Duodenal mucosa (tissue), 2 donors: ENCODE measurements around the gene MMP15.
"Not testable (repeated sequence)": the region's sequence is repeated elsewhere in the genome, so short reads cannot be mapped to it uniquely, and the experiment has no call there.

ENCODE experiments used
- H3K27ac ChIP-seq: one replicate; pipeline ENCODE4 v1.7.0; 2013; ENCODE audit warnings: low read depth, low read length
- H3K27me3 ChIP-seq, 2 donors: one replicate each; pipeline ENCODE4 v1.7.0; 2013; ENCODE audit warnings: low read length in 2 of 2, control low read depth in 1 of 2; ENCODE audit not compliant: insufficient read depth in 2 of 2, control insufficient read depth in 1 of 2
- H3K36me3 ChIP-seq, 2 donors: one replicate each; pipeline ENCODE4 v1.7.0; 2013; ENCODE audit warnings: low read length in 2 of 2, control low read depth in 1 of 2; ENCODE audit not compliant: insufficient read depth in 2 of 2, control insufficient read depth in 1 of 2
- H3K4me1 ChIP-seq, 2 donors: one replicate each; pipeline ENCODE4 v1.7.0; 2013; ENCODE audit warnings: low read length in 2 of 2, control low read depth in 1 of 2; ENCODE audit not compliant: insufficient read depth in 2 of 2, control insufficient read depth in 1 of 2
- H3K4me3 ChIP-seq, 2 donors: one replicate each; pipeline ENCODE4 v1.7.0; 2013; ENCODE audit warnings: low read length in 2 of 2, low read depth in 1 of 2
- H3K9ac ChIP-seq, 2 donors: one replicate each; pipeline ENCODE4 v1.7.0; 2013; ENCODE audit warnings: low read length in 2 of 2, low read depth in 1 of 2
- H3K9me3 ChIP-seq, 2 donors: one replicate each; pipeline ENCODE4 v1.7.0; 2013; ENCODE audit warnings: low read length in 2 of 2, control low read depth in 1 of 2; ENCODE audit not compliant: control insufficient read depth in 1 of 2

MMP15 gene

DNA sequence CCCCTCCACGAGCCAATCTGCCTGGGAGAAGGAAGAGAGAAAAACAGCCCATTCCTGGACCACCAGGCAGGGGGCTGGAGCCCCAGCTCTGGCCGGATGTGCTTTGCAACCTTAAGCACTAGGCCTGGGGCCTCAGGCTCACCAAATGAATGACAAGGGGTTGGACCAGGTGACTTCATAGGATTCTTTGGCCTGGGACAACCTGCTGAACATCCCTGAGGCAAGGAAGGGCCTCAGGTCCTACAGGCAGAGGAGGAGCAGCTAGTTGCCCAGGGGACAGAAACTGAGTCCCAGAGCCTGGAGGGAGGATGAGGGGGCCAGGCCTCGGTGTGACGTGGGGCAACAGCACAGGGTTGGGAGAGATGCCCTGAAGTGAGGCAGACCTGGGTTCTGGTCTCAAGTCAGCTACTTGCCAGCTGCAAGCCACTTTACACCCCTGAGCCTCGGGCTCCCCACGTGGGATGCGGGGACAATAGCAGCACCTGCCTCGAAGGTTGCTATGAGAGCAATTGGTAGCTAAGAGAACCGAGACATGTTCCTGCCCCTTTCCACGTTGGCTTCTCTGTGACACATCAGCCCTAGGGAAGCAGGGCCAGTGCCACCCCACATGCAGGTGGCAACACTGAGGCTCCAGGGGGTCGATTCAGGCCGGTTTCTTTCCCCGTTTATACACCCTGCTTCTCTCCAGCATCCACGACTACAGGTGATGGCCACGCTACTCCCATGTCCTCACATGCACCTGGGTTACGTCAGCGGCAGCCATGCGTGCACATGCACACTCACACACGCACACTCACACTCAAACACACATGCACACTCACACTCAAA is 61.0 kb downstream of the MMP15 start:
- Histone ChIP-seq H3K27me3 (no peaks in the 10 kb centered on the region), H3K9ac (no peak overlapping the region), H3K9me3 (no peaks in the 10 kb centered on the region), H3K4me3 (no peak overlapping the region), H3K36me3 (no peaks in the 10 kb centered on the region), H3K27ac (no peak overlapping the region), H3K4me1 (no peaks in the 10 kb centered on the region)

DNA sequence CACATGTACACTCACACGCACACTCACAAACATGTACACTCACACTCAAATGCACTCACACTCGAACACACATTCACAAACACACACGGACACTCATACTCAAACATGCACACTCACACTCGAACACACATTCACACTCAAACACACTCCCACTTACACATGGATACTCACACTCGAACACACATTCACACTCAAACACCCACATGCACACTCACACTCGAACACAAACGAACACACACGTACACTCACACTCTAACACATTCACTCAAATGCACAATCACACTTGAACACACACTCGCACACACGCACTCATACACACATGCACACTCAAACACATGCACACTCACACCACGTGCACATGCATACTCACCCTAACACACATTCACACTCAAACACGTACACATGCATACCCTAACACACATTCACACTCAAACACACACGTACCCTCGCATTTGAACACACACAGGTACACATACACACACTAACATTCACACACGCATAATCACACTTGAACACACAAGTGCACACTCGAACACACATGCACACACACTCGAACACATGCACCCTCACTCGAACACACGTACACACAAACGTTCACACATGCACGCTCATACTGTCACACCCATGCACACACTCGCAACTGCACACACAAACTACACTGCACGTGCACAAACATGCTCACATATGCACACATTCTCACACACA is 61.8 kb downstream of the MMP15 start:
- no peaks in the 10 kb centered on the region for H3K27me3 ChIP-seq
- H3K36me3 ChIP-seq: no peaks in the 10 kb centered on the region
- H3K27ac ChIP-seq: no peak overlapping the region
- no peak overlapping the region for H3K4me3 ChIP-seq
- H3K9ac ChIP-seq: no peak overlapping the region
- H3K9me3 ChIP-seq: no peaks in the 10 kb centered on the region
- H3K4me1 ChIP-seq: no peaks in the 10 kb centered on the region

DNA sequence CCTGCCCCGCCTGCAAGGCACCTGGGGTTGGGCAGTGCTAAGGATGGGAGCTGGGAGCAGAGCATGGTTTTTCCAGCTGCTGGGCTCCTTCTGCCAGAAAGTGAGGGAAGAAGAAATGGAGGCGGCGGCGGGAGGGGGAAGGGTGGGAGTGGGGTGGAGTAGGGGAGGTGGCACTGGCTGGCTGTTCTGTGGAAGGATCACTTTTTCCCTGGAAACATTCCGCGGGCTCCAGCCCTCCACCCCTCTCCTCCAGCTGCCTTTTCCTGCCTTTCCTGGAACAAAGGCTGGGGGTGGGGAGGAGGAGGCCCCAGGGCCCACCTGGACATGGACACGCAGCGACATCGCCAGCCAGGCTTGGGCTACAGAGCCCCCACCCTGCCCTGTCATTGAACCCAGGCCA is 62.5 kb downstream of the MMP15 start:
- H3K4me1 ChIP-seq: no peaks in the 10 kb centered on the region
- H3K9me3 ChIP-seq: no peaks in the 10 kb centered on the region
- H3K27ac ChIP-seq: no peak overlapping the region
- H3K36me3 ChIP-seq: no peaks in the 10 kb centered on the region
- H3K27me3 ChIP-seq: no peaks in the 10 kb centered on the region
- no peak overlapping the region for H3K4me3 ChIP-seq
- no peak overlapping the region for H3K9ac ChIP-seq

DNA sequence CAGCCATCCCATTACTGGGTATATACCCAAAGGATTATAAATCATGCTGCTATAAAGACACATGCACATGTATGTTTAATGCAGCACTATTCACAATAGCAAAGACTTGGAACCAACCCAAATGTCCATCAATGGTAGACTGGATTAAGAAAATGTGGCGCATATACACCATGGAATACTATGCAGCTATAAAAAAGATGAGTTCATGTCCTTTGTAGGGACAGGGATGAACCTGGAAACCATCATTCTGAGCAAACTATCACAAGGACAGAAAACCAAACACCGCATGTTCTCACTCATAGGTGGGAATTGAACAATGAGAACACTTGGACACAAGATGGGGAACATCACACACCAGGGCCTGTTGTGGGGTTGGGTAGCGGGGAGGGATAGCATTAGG is 64.8 kb downstream of the MMP15 start:
- not testable (repeated sequence) for H3K9me3 ChIP-seq

DNA sequence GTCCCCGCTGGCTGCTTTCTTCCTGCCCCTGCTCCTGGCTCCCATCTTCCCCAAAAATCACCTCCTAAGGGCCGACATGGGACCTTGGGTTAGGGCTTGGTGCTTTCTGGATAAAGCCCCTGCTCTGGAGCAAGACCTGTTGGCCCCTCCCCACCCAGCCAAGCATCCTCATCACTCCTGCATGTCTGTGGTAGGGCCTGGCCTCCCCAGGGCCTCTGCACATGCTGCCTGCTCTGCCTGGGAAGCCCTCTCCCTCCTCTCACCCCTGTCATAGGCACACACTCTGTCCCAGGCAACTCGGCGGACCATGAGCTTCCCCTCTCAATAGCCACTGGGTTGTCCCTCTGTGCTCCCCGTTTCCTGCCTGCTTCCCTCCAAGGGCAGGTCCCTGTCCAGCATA is 68.5 kb downstream of the MMP15 start:
- Histone ChIP-seq H3K27me3 (no peaks in the 10 kb centered on the region), H3K9me3 (no peaks in the 10 kb centered on the region), H3K4me3 (no peak overlapping the region), H3K4me1 (no peaks in the 10 kb centered on the region), H3K27ac (no peak overlapping the region), H3K36me3 (no peaks in the 10 kb centered on the region), H3K9ac (no peak overlapping the region)

More for the DNA sequence above, 64.8 kb downstream of the MMP15 start:
- H3K27ac ChIP-seq, H3K9ac ChIP-seq, H3K27me3 ChIP-seq, H3K36me3 ChIP-seq, H3K4me3 ChIP-seq, H3K4me1 ChIP-seq: not testable (repeated sequence)

DNA sequence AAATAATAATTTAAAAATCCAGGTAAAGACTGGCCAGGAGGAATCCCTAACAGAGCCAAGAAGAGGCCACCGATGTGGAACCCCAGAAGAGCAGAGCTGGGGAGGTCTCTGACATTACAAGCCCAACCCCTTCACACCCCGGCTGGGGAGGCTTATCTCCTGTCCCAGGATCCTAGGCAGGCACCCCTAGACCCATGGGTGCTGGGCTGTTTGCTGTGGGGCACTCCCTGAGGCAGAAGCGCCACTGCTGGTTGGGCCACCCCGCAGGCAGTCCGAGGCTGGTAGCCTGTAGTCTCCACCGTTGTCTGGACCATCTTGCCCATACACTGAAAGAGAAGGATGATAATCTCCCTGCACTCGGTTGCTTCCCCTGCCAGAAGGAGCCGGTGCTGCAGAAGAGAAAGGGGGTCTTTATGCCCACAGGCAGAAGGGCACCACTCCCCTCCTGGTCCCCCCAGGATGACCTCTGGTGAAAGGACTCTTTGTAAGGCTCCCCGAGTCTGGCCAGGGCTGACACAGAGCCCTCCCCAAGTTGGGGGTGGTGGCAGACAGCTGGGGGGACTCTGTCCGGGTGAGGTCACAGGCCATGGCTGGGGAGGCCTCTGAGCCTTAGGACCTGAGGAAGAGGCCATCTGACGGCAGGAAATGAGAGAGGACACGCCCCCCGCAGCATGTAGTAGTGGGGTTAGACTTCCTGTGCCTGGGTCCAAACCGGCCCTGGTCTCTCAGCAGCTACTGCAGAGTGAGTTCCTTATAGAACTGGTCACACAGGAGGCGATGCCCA is 69.4 kb downstream of the MMP15 start:
- no peaks in the 10 kb centered on the region for H3K27me3 ChIP-seq
- H3K9me3 ChIP-seq: no peaks in the 10 kb centered on the region
- no peaks in the 10 kb centered on the region for H3K4me1 ChIP-seq
- H3K36me3 ChIP-seq: no peaks in the 10 kb centered on the region
- H3K4me3 ChIP-seq: no peak overlapping the region
- no peak overlapping the region for H3K9ac ChIP-seq
- no peak overlapping the region for H3K27ac ChIP-seq

DNA sequence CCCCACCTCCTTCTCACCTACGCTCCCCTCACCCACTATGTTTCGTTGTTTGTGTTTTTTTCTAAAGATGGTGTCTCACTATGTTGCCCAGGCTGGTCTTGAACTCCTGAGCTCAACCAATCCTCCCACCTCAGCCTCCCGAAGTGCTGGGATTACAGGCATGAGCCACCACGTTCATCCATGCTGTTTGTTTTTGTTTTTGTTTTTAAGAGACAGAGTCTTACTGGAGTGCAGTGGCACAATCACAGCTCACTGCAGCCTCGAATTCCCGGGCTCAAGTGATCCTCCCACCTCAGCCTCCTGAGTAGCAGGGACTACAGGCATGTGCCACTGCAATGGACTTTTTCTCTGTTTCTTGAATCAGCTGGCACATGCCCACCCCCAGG is 70.0 kb downstream of the MMP15 start:
- not testable (repeated sequence) for H3K27me3 ChIP-seq, H3K27ac ChIP-seq, H3K4me3 ChIP-seq, H3K36me3 ChIP-seq, H3K9ac ChIP-seq, H3K4me1 ChIP-seq, H3K9me3 ChIP-seq

DNA sequence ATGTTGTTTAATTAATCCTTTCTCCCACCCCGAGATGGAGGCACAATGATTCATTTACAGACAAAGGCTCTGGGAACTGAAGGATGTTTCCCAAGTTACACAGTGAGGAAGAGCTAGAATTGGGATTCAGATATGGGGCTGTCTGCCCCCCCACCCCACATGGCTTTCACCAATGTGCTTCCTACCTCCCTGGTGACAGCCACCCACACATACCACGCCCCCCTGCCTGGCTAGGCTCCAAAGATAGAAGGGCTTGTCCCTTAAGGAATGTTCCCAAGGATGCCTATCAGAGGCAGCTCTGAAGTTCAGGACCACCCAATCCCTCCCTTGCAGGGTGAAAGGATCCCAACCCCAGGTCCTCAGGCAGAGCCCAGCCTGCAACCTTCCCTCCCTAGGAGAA is 70.7 kb downstream of the MMP15 start:
- no peaks in the 10 kb centered on the region for H3K36me3 ChIP-seq
- no peak overlapping the region for H3K4me3 ChIP-seq
- H3K27ac ChIP-seq: no peak overlapping the region
- H3K9me3 ChIP-seq: no peaks in the 10 kb centered on the region
- H3K27me3 ChIP-seq: no peaks in the 10 kb centered on the region
- no peak overlapping the region for H3K9ac ChIP-seq
- H3K4me1 ChIP-seq: no peaks in the 10 kb centered on the region
